HG03064 (cell line): ENCODE results near the gene EFNA5.

Experiments
- ATAC-seq: cut with Tn5 transposase; IDR thresholded peaks from one replicate; pipeline ENCODE4 v1.9.1; 2021; ENCODE audit warnings: low read depth; ENCODE audit not compliant: unreplicated experiment

Gene EFNA5

GRCh38 chr5:107385708-107386107 lies 285.0 kb downstream of the EFNA5 start:
- no peak for ATAC-seq

DNA sequence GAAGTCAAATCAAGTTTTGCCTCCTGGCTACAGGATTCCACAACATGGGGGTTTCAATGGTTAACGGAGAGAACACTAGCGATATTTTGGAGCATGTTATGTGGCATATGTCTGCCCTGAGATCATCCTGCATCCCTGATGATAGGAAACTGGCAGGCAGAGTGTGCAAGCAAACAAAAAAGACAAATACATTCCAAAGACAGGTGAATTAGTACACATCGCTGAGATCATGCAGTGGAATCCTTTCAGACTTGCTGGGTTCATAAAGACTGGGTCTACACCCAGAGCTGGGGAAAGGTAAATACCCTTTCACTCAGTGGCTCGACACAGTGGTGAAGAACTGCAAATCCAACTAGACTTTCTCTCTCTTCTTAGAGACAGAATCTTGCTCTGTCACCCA lies 286.5 kb downstream of the EFNA5 start:
- ATAC-seq = no peak

DNA sequence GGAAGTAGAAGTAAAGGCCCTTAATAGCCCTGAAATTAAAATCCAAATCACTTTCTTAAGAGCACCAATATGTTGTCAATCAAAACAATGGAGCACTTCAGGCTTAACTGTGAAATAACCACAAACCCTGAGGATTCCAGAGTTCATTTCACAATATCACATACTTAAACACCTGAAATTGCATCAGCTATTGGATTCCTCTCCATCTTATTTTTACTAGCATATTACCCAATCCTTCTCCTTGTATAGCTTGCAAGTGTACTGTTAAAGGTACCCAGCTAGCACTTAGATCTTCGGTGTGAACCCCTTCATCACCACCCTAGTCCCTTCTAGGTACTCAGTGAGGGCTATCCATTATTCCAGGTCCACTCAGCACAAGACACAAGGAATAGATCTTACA lies 287.3 kb downstream of the EFNA5 start:
- ATAC-seq = no peak

GRCh38 chr5:107381189-107381856 lies 289.4 kb downstream of the EFNA5 start:
- no peak for ATAC-seq

- ATAC-seq = no peak
These were observed 290.1 kb downstream of the EFNA5 start for GRCh38 chr5:107380654-107381053.

GRCh38 chr5:107378218-107378899 lies 292.4 kb downstream of the EFNA5 start:
- no peak for ATAC-seq

DNA sequence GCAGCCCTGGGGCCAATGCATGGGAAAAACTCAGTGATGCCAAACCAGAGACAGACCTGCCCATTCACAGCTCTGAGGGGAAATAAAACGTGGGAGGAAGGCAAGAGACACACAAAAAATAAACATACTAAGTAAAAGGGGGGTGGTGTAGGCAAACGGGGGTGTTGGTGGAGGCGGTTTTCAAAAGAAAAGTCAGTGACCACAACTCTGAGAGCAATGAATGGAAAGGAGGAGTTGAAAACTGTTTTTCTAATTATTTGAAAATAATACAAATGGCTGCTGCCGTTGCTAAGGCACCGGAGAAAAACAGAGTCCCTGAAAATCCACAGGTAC lies 293.5 kb downstream of the EFNA5 start:
- no peak for ATAC-seq

DNA sequence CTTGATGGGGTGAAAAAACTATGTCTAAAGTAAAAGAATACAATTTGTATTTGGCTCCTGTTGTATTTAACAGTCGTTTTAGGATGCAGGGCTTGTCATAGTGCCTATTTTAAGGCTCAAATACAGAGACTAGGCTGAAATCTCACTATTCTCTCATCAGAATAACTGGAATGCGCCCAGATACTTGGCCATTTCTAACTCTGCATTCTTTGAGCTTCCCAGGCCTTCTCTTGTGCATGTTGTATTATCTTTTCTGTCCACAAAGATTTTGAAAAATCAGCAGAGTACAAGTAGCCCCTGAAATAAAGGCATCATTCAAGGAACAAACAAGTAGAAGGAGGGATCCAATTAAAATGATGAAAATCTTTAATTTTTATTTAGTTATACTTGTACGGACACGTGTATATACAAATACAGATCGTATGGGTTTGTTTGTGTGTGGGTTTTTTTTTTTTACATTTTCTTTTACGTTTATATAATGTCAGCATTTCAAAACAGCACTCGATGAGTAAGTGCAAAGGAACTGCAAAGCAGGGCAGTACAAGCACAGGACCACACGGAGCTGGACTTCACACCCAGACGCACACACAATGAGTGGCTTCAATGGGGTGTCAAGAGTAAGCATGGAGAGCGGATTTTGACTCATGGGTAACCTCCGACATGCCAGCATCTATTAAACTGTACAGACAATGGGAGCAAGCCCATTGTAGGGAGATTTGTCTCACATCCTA lies 294.0 kb downstream of the EFNA5 start:
- ATAC-seq = no peak

- peak; percentile 86 for ATAC-seq
These were observed 297.0 kb downstream of the EFNA5 start for GRCh38 chr5:107373549-107374263.

DNA sequence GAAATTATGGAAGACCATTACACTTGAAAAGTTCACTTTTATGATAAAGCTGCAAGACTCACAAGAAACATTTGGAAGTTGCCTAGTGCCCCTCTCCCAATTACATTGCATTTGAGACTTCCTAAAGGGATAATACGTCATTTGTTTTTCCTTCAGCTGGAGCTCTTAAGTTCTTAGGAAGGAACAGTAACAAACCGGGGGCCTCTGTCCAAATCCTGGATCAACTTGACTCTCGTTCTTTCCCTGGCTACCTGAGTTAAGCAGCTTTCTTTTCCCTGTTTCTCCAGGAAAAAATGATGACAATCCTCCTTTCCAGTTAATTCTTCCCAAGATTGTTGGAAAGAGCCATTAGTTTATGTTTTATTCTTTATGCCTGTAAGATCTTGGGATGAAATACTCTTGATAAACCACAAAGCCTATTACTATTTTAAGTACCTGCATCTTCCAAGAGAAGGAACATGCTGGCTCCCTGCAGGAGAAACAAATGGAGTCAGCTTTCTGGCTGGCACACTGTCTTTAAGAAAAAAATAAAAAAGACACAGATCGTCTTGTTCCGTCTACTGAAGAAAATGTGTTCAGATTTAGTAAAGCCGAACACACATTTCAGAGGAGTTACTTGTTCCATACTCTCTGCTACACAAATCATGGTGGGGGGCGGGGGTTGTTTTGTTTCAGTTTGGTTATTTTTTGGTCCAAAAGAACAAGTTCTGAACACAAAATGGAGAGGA lies 297.9 kb downstream of the EFNA5 start:
- no peak for ATAC-seq

- ATAC-seq = no peak
These were observed 300.3 kb downstream of the EFNA5 start for GRCh38 chr5:107370396-107370968.

- no peak for ATAC-seq
These were observed 301.1 kb downstream of the EFNA5 start for GRCh38 chr5:107369622-107370021.

DNA sequence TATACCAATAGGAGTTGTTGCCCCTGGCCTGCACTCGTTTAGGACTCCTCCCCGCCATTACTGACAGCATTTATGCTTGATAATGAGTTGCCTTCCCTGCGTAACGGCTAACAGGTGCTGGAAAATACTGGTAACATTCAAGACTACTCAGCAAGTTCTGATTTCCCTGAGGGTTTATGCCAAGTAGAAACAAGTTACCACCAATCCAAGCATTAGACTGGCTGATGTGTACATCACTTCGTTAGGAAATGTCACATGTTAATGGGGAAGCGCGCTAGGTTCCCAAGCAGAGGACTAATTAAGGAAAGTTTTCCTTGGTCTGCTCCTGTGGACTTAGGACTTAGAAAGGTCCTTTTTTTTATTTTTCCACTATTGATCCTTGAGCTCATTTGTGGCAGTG lies 302.1 kb downstream of the EFNA5 start:
- no peak for ATAC-seq

DNA sequence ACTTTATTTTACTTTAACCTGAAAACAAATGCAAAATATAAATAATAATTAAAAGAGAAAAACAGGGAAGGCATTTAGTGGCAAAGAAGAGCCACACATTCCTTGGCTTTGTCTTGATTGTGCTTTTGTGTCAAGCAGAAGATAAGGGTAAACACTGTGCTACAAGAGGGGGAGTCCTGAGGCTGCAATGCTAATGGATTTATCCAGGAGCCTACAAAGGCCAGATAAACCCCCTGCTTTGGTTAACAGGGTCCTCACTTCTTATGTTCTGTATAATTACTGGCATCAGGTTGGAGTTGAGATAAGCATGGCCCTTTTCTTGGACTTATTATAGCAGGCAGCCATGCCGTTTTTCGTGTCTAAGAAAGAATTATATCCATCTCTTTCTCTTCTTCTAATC lies 302.8 kb downstream of the EFNA5 start:
- ATAC-seq = no peak

DNA sequence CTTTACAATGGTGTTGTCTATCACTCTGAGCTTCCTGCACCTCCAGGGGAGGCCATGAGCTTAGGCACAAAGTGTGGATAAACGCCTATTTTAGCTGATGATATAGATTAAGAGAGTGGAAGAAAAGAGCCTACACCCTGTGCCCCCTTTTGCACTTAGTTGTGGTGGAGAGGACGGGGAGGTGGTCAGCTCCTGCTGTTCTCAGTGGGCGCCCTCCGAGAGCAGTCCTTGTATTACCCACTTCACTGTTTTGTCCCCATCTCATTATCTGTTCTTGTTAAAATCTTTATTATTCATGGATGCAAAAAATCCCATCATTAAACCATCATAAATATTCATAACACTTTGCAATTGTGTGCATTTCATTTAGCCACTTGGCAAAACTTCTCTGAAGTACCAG lies 303.3 kb downstream of the EFNA5 start:
- ATAC-seq = no peak

- peak; percentile 59 for ATAC-seq
These were observed 305.2 kb downstream of the EFNA5 start for GRCh38 chr5:107365320-107366109.

- peak; percentile 7 for ATAC-seq
These were observed 306.1 kb downstream of the EFNA5 start for GRCh38 chr5:107364443-107365319.

GRCh38 chr5:107363768-107364167 lies 307.0 kb downstream of the EFNA5 start:
- no peak for ATAC-seq
